Thymus (tissue), 11 donors: ENCODE measurements around the gene ULK1. TPM values are rescaled to one million over a fixed set of nuclear protein-coding genes. Genes with fewer than 3 reads are reported as not detected.

Experiments used
- DNase-seq, 9 donors: peaks; one replicate each; pipeline ENCODE4 v3.0.0-alpha.2; 2013; ENCODE audit warnings: low spot score in 9 of 9, low read depth in 6 of 9, missing footprints in 1 of 9
- H3K27ac ChIP-seq, 2 donors: one replicate each; pipeline ENCODE4 v1.5.1; 2013; ENCODE audit warnings: control low read depth in 1 of 2, low read depth in 1 of 2, low read length in 1 of 2, mild to moderate bottlenecking in 1 of 2, moderate library complexity in 1 of 2
- H3K27me3 ChIP-seq, 2 donors: one replicate each; pipeline ENCODE4 v1.5.1; 2013; ENCODE audit warnings: low read length in 1 of 2; ENCODE audit not compliant: control insufficient read depth in 2 of 2, insufficient read depth in 1 of 2
- H3K36me3 ChIP-seq, 2 donors: one replicate each; pipeline ENCODE4 v1.5.1; 2013; ENCODE audit warnings: low read length in 1 of 2, mild to moderate bottlenecking in 1 of 2, moderate library complexity in 1 of 2; ENCODE audit not compliant: control insufficient read depth in 2 of 2, insufficient read depth in 2 of 2
- H3K4me1 ChIP-seq, 2 donors: one replicate each; pipeline ENCODE4 v1.5.1; 2013; ENCODE audit warnings: low read length in 2 of 2; ENCODE audit not compliant: control insufficient read depth in 2 of 2, insufficient read depth in 2 of 2
- H3K4me3 ChIP-seq, 2 donors: one replicate each; pipeline ENCODE4 v1.5.1; 2013; ENCODE audit warnings: low read length in 2 of 2, control low read depth in 1 of 2, mild to moderate bottlenecking in 1 of 2
- H3K9me3 ChIP-seq, 2 donors: one replicate each; pipeline ENCODE4 v1.5.1; 2013; ENCODE audit warnings: low read length in 1 of 2, mild to moderate bottlenecking in 1 of 2; ENCODE audit not compliant: control insufficient read depth in 2 of 2, insufficient read depth in 1 of 2
- WGBS: extraction: QIAGEN DNeasy Blood & Tissue Kit; methylation state at CpG from one replicate; pipeline ENCODE4 v1.1.7; 2013; 5-methylcytosine and 5-hydroxymethylcytosine counted together
- polyA plus RNA-seq: library from polyadenylated mRNA; stranded (reverse); fragments of 200-250 nt; gene quantifications from one replicate; pipeline ENCODE4 v1.2.3, GENCODE V29; 2013
- total RNA-seq: library from RNA; stranded (reverse); fragments of 120-200 nt; gene quantifications from one replicate; pipeline ENCODE4 v1.2.4, GENCODE V29; 2013
- donor health status: healthy.

ULK1 gene
- total and polyA plus RNA-seq, 2 donors: 4.2 to 39.2 TPM

- no peak for DNase-seq
- Histone ChIP-seq H3K9me3 (no peaks in the 10 kb centered on the region), H3K27ac (no peak overlapping the region), H3K36me3 (no peaks in the 10 kb centered on the region), H3K4me1 (no peaks in the 10 kb centered on the region), H3K4me3 (no peak overlapping the region), H3K27me3 (peaks cover 0 to 6% of the 10 kb centered on the region in 2 donors)
- WGBS: 96% methylated on average over 12 of the region's 12 CpGs
Observed at GRCh38 chr12:131861261-131862083, 33.0 kb upstream of the ULK1 start.

DNA sequence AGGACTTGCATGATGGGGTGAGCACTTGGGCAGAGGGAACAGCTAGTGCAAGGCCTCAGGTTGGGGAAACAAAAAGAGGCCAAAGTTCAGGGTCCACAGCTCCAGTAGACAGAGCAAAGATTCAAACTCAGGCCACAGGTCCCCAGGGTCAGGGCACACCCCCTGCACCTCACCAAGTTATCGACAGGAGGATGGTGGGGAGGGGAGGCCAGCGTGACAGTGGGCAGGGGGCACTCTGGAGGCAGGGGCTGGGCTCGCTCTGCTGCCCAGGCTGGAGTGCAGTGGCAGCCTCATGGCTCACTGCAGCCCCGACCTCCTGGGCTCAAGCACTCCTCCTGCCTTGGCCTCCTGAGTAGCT is 32.4 kb upstream of the ULK1 start:
- H3K4me1 ChIP-seq: no peaks in the 10 kb centered on the region
- no peak overlapping the region for H3K4me3 ChIP-seq
- no peaks in the 10 kb centered on the region for H3K36me3 ChIP-seq
- peaks cover 0 to 6% of the 10 kb centered on the region in 2 donors for H3K27me3 ChIP-seq
- no peak overlapping the region for H3K27ac ChIP-seq
- WGBS: 66% methylated on average over 4 of the region's 4 CpGs
- DNase-seq: no peak
- no peaks in the 10 kb centered on the region for H3K9me3 ChIP-seq

- WGBS: 90% methylated on average over 14 of the region's 14 CpGs
- H3K4me3 ChIP-seq: no peak overlapping the region
- H3K9me3 ChIP-seq: no peaks in the 10 kb centered on the region
- DNase-seq: no peak
- H3K36me3 ChIP-seq: no peaks in the 10 kb centered on the region
- no peaks in the 10 kb centered on the region for H3K4me1 ChIP-seq
- peaks cover 0 to 6% of the 10 kb centered on the region in 2 donors for H3K27me3 ChIP-seq
- no peak overlapping the region for H3K27ac ChIP-seq
Observed at GRCh38 chr12:131862600-131862993, 31.8 kb upstream of the ULK1 start.

- DNase-seq: no peak
- Histone ChIP-seq H3K4me1 (no peaks in the 10 kb centered on the region), H3K27ac (no peak overlapping the region), H3K9me3 (no peaks in the 10 kb centered on the region), H3K27me3 (peaks cover 0 to 6% of the 10 kb centered on the region in 2 donors), H3K36me3 (no peaks in the 10 kb centered on the region), H3K4me3 (no peak overlapping the region)
- 72% methylated on average over 20 of the region's 20 CpGs for WGBS
Observed at GRCh38 chr12:131862994-131863710, 31.3 kb upstream of the ULK1 start.

- 93% methylated on average over 24 of the region's 24 CpGs for WGBS
- Histone ChIP-seq H3K4me1 (no peaks in the 10 kb centered on the region), H3K27ac (no peak overlapping the region), H3K9me3 (no peaks in the 10 kb centered on the region), H3K4me3 (no peak overlapping the region), H3K36me3 (no peaks in the 10 kb centered on the region), H3K27me3 (peaks cover 0 to 6% of the 10 kb centered on the region in 2 donors)
- DNase-seq: no peak
Observed at GRCh38 chr12:131863711-131864396, 30.6 kb upstream of the ULK1 start.

DNA sequence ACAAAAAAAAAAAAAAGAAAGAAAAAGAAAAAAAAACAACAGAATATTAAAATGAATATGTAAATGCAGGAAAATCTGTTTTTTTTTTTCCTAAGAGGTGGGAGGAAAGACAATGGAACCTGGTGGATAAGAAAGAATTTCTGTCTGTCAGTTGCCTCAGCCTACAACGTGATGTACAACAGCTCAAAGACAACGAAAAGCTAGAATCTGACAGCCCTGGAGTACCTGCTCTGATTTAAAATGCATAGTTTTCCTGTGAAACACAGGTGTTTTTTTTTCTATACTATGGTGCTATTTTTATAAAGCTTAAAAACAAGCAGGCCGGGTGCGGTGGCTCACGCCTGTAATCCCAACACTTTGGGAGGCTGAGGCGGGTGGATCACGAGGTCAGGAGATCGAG is 30.0 kb upstream of the ULK1 start:
- H3K36me3 ChIP-seq: no peaks in the 10 kb centered on the region
- no peak for DNase-seq
- WGBS: 96% methylated on average over 8 of the region's 8 CpGs
- no peak overlapping the region for H3K4me3 ChIP-seq
- no peak overlapping the region for H3K27ac ChIP-seq
- H3K27me3 ChIP-seq: peaks cover 0 to 6% of the 10 kb centered on the region in 2 donors
- H3K4me1 ChIP-seq: no peaks in the 10 kb centered on the region
- H3K9me3 ChIP-seq: no peaks in the 10 kb centered on the region

- no peak overlapping the region for H3K27ac ChIP-seq
- no peaks in the 10 kb centered on the region for H3K9me3 ChIP-seq
- WGBS: 96% methylated on average over 20 of the region's 20 CpGs
- H3K4me1 ChIP-seq: no peaks in the 10 kb centered on the region
- no peak for DNase-seq
- H3K27me3 ChIP-seq: peaks cover 0 to 6% of the 10 kb centered on the region in 2 donors
- no peaks in the 10 kb centered on the region for H3K36me3 ChIP-seq
- no peak overlapping the region for H3K4me3 ChIP-seq
Observed at GRCh38 chr12:131865180-131865875, 29.1 kb upstream of the ULK1 start.

GRCh38 chr12:131867471-131867870 is 27.0 kb upstream of the ULK1 start:
- no peaks in the 10 kb centered on the region for H3K36me3 ChIP-seq
- peaks cover 0 to 6% of the 10 kb centered on the region in 2 donors for H3K27me3 ChIP-seq
- 94% methylated on average over 10 of the region's 10 CpGs for WGBS
- H3K4me3 ChIP-seq: no peak overlapping the region
- DNase-seq: no peak
- no peaks in the 10 kb centered on the region for H3K9me3 ChIP-seq
- H3K27ac ChIP-seq: no peak overlapping the region
- H3K4me1 ChIP-seq: no peaks in the 10 kb centered on the region
